HepG2 (cell line): ENCODE measurements around the gene PKNOX2. TPM values are rescaled to one million over a fixed set of nuclear protein-coding genes. Genes with fewer than 3 reads are reported as not detected.

Experiments
- ATAC-seq: fragments of 200-7000 bp; cut with Tn5 transposase; 3 replicates; pipeline ENCODE4 v1.9.1; 2020; ENCODE audit warnings: mild to moderate bottlenecking, moderate library complexity
- BruUV-seq: library from RNA; stranded (reverse); fragments of 400-500 nt; replicated peaks from 2 replicates; lab custom pipeline; 2021; lab: Mats Ljungman, UMichigan
- CTCF ChIA-PET: fragments of 300-600 bp; formaldehyde crosslinking; extraction: SDS; loops from one replicate; lab custom pipeline; 2021; ENCODE audit warnings: low total read pairs, inconsistent platforms, low intra/inter-chr PET ratio; lab: Yijun Ruan, JAX
- POLR2A ChIA-PET: fragments of 350-600 bp; sonication (Branson Sonifier 250); formaldehyde crosslinking; loops from one replicate; lab custom pipeline; 2020; ENCODE audit warnings: antibody characterized with exemption, inconsistent platforms; lab: Yijun Ruan, JAX
- DNase-seq: peaks from one replicate; pipeline ENCODE4 v3.0.0-alpha.2; 2015; ENCODE audit warnings: low spot score
- FAIRE-seq: peaks from 3 replicates; lab custom pipeline; 2011; peaks lifted over from hg19 to GRCh38; lab: Jason Lieb, UNC
- H2AFZ ChIP-seq: one replicate; pipeline ENCODE4 v1.6.1; 2011; ENCODE audit warnings: low read length, inconsistent platforms
- H3K27ac ChIP-seq: fragments of 300-600 bp; 3 replicates; pipeline ENCODE4 v1.8.0; 2011; ENCODE audit warnings: mixed run types, mild to moderate bottlenecking, mixed read lengths, low read length, inconsistent platforms; ENCODE audit not compliant: insufficient read depth; ENCODE audit errors: extremely low read length
- H3K27me3 ChIP-seq, 2 experiments: fragments of 200-600 bp in 1 of 2; 2 replicates in 1 of 2; 3 replicates in 1 of 2; pipeline versions ENCODE4 v1.6.0 to v1.8.0; 2011; ENCODE audit warnings: low read length in 2 of 2, mild to moderate bottlenecking in 2 of 2, moderate library complexity in 2 of 2, inconsistent platforms in 1 of 2; ENCODE audit not compliant: insufficient read depth in 2 of 2, control insufficient read depth in 1 of 2
- H3K36me3 ChIP-seq, 2 experiments: fragments of 200-600 bp in 1 of 2; replicated peaks in 1 of 2; 2 replicates in 1 of 2; 3 replicates in 1 of 2; pipeline versions ENCODE4 v1.5.1 to v1.8.0; 2011; ENCODE audit warnings: low read length in 2 of 2, inconsistent platforms in 1 of 2; ENCODE audit not compliant: insufficient read depth in 2 of 2, control insufficient read depth in 1 of 2
- H3K4me1 ChIP-seq: 2 replicates; pipeline ENCODE4 v1.5.1; 2012; ENCODE audit warnings: low read length, inconsistent platforms; ENCODE audit not compliant: insufficient read depth
- H3K4me2 ChIP-seq: 2 replicates; pipeline ENCODE4 v1.6.0; 2011; ENCODE audit warnings: low read depth, low read length, inconsistent platforms
- H3K4me3 ChIP-seq, 3 experiments: fragments of 200-600 bp in 1 of 3; sonication (generic), shearing (Covaris generic) in 1 of 3; replicated peaks in 1 of 3; 2 replicates each; pipeline ENCODE4 v1.5.1; 2011 to 2016; ENCODE audit warnings: low read length in 3 of 3, inconsistent platforms in 2 of 3, low read depth in 2 of 3, mild to moderate bottlenecking in 2 of 3, control low read depth in 1 of 3, mixed read lengths in 1 of 3; ENCODE audit not compliant: insufficient read depth in 1 of 3
- H3K79me2 ChIP-seq: one replicate; pipeline ENCODE4 v1.6.1; 2011; ENCODE audit warnings: low read length, inconsistent platforms; ENCODE audit not compliant: insufficient read depth
- H3K9ac ChIP-seq: 2 replicates; pipeline ENCODE4 v1.6.0; 2011; ENCODE audit warnings: mild to moderate bottlenecking, low read depth, low read length, inconsistent platforms; ENCODE audit not compliant: insufficient read depth
- H3K9me3 ChIP-seq: 2 replicates; pipeline ENCODE4 v1.5.1; 2012; ENCODE audit warnings: mild to moderate bottlenecking, low read length
- H4K20me1 ChIP-seq: 2 replicates; pipeline ENCODE4 v1.6.0; 2011; ENCODE audit warnings: inconsistent platforms, mild to moderate bottlenecking, low read length, moderate library complexity; ENCODE audit not compliant: insufficient read depth
- NCOR1 ChIP-seq: fragments of 200-600 bp; sonication (generic); IDR thresholded peaks from 2 replicates; pipeline ENCODE4 v1.7.0; 2017; ENCODE audit warnings: antibody characterized with exemption, low read length, borderline replicate concordance
- RAD51 ChIP-seq: fragments of 450-650 bp; IDR thresholded peaks from 2 replicates; pipeline ENCODE4 v1.6.1; 2016; ENCODE audit warnings: borderline replicate concordance
- SNRNP70 ChIP-seq: fragments of 200-400 bp; formaldehyde crosslinking; IDR thresholded peaks from 2 replicates; pipeline ENCODE4 v1.6.1; 2017; ENCODE audit warnings: mild to moderate bottlenecking, low read depth, low read length, moderate library complexity
- ZC3H13 ChIP-seq: sonication (generic); formaldehyde crosslinking; IDR thresholded peaks from 2 replicates; pipeline ENCODE4 v1.8.1; 2023; ENCODE audit warnings: mild to moderate bottlenecking, missing genetic modification reagents, moderate library complexity
- ZNF468 ChIP-seq: sonication (generic); formaldehyde crosslinking; IDR thresholded peaks from 2 replicates; pipeline ENCODE4 v1.8.0; 2022; ENCODE audit warnings: mild to moderate bottlenecking, moderate library complexity, missing genetic modification reagents
- ZNF510 ChIP-seq: sonication (generic); formaldehyde crosslinking; IDR thresholded peaks from 2 replicates; pipeline ENCODE4 v1.4.0; 2020; ENCODE audit warnings: low read depth, mild to moderate bottlenecking, missing genetic modification reagents
- WGBS: methylation state at CpG from one replicate; pipeline ENCODE4 v1.1.6; 2017; ENCODE audit warnings: low lambda C conversion rate; 5-methylcytosine and 5-hydroxymethylcytosine counted together
- in situ Hi-C: cut with HindIII; loops from 2 replicates; pipeline ENCODE4 v1.10.0; 2017; ENCODE audit warnings: low pct_unique_long_range_greater_than_20kb; ENCODE audit not compliant: extremely low pct_ligation_motif_present
- intact Hi-C: fragments of 100-400 bp; cut with micrococcal nuclease; formaldehyde crosslinking; loops from one replicate; pipeline ENCODE4 v1.10.0; 2022; ENCODE audit not compliant: unreplicated experiment
- polyA plus RNA-seq, 8 experiments: library from polyadenylated mRNA; depleted of rRNA in 3 of 8; stranded (reverse) in 7 of 8; unstranded in 1 of 8; fragments of >200 nt; fragmentation: Illumina TruSeq in 4 of 8; extraction: Trizol in 4 of 8; gene quantifications; 2 replicates each; pipeline versions ENCODE4 v1.2.1 to v1.2.3, GENCODE V29; 2011 to 2016; ENCODE audit warnings: low read depth in 4 of 8, missing spikeins in 1 of 8, mixed read lengths in 1 of 8; ENCODE audit not compliant: insufficient read depth in 1 of 8
- total RNA-seq, 5 experiments: library from RNA; depleted of rRNA; stranded (reverse); fragments of >200 nt; fragmentation: Illumina TruSeq; extraction: Trizol; gene quantifications; 2 replicates each; pipeline ENCODE4 v1.2.3, GENCODE V29; 2016; ENCODE audit warnings: low read depth in 1 of 5
- TF ChIP-seq, protein P1 (sequence below): sonication (generic); formaldehyde crosslinking; IDR thresholded peaks from 2 replicates; pipeline ENCODE4 v1.4.0; 2020; ENCODE audit warnings: mild to moderate bottlenecking, missing genetic modification reagents
- TF ChIP-seq, protein P2 (sequence below), 2 experiments: IDR thresholded peaks; 2 replicates each; pipeline ENCODE4 v1.6.1; 2011 to 2012; ENCODE audit warnings: low read length in 2 of 2, borderline replicate concordance in 1 of 2, low read depth in 1 of 2, mild to moderate bottlenecking in 1 of 2, moderate library complexity in 1 of 2
- TF ChIP-seq, protein P3 (sequence below): sonication (generic); formaldehyde crosslinking; IDR thresholded peaks from 2 replicates; pipeline ENCODE4 v1.8.0; 2022; ENCODE audit warnings: missing genetic modification reagents, mild to moderate bottlenecking, inconsistent platforms, borderline replicate concordance

The PKNOX2 gene
- total and polyA plus RNA-seq, 2 of the 13 experiments (the other 11 are each of a cell fraction or from before 2014, with no cell fraction given), result not detected

DNA sequence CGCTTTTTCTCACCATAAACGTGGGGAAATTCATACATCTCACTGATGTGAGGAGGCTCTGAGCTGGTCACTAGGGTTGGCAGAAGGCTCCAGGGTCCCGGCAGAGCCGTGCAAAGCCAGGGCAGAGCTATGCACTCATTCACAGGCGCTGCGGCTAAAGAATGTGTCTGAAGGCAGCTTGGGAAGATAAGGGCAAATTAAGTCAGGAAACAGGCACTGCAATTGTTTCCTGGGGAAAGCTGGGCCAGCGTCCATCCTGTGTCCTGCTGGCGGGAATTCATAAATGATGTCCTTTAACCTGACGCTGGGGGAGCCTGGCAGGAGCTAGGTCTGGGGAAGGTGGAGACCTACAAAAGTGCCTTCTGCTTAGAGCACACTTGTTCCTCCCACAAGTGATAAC is 27.6 kb downstream of the PKNOX2 start:
- intact Hi-C loops, result no loop called here

More for the DNA sequence above, 27.6 kb downstream of the PKNOX2 start:
- Histone ChIP-seq H3K4me2 (no peak overlapping the region), H3K4me3 (no peak overlapping the region), H3K9me3 (peaks cover under 1% of the 10 kb centered on the region; the same call in 1 of the 2 replicates), H3K4me1 (no peaks in the 10 kb centered on the region), H3K27ac (no peak overlapping the region), H3K36me3 (no peaks in the 10 kb centered on the region), H4K20me1 (no peaks in the 10 kb centered on the region), H3K27me3 (peaks cover 3 to 65% of the 10 kb centered on the region in 2 experiments; a peak in 4 of 5 replicates), H3K9ac (no peak overlapping the region), H3K79me2 (no peaks in the 10 kb centered on the region), H2AFZ (no peak overlapping the region)
- no peak for TF ChIP-seq ZNF468 (CRISPR knock-in tag)
- TF ChIP-seq, protein P1, sequence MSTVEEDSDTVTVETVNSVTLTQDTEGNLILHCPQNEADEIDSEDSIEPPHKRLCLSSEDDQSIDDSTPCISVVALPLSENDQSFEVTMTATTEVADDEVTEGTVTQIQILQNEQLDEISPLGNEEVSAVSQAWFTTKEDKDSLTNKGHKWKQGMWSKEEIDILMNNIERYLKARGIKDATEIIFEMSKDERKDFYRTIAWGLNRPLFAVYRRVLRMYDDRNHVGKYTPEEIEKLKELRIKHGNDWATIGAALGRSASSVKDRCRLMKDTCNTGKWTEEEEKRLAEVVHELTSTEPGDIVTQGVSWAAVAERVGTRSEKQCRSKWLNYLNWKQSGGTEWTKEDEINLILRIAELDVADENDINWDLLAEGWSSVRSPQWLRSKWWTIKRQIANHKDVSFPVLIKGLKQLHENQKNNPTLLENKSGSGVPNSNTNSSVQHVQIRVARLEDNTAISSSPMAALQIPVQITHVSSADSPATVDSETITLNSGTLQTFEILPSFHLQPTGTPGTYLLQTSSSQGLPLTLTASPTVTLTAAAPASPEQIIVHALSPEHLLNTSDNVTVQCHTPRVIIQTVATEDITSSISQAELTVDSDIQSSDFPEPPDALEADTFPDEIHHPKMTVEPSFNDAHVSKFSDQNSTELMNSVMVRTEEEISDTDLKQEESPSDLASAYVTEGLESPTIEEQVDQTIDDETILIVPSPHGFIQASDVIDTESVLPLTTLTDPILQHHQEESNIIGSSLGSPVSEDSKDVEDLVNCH (CRISPR knock-in tag), result no peak
- TF ChIP-seq, protein P2, sequence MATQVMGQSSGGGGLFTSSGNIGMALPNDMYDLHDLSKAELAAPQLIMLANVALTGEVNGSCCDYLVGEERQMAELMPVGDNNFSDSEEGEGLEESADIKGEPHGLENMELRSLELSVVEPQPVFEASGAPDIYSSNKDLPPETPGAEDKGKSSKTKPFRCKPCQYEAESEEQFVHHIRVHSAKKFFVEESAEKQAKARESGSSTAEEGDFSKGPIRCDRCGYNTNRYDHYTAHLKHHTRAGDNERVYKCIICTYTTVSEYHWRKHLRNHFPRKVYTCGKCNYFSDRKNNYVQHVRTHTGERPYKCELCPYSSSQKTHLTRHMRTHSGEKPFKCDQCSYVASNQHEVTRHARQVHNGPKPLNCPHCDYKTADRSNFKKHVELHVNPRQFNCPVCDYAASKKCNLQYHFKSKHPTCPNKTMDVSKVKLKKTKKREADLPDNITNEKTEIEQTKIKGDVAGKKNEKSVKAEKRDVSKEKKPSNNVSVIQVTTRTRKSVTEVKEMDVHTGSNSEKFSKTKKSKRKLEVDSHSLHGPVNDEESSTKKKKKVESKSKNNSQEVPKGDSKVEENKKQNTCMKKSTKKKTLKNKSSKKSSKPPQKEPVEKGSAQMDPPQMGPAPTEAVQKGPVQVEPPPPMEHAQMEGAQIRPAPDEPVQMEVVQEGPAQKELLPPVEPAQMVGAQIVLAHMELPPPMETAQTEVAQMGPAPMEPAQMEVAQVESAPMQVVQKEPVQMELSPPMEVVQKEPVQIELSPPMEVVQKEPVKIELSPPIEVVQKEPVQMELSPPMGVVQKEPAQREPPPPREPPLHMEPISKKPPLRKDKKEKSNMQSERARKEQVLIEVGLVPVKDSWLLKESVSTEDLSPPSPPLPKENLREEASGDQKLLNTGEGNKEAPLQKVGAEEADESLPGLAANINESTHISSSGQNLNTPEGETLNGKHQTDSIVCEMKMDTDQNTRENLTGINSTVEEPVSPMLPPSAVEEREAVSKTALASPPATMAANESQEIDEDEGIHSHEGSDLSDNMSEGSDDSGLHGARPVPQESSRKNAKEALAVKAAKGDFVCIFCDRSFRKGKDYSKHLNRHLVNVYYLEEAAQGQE (IDR thresholded peaks at IDR 0.05; ENCODE audit: borderline replicate concordance in 1 of 2, low read depth in 1 of 2, low read length in 2 of 2), result no peak
- TF ChIP-seq SNRNP70, result no peak
- TF ChIP-seq NCOR1, result no peak
- TF ChIP-seq ZC3H13 (CRISPR knock-in tag), result no peak
- no peak for TF ChIP-seq RAD51
- no peak for TF ChIP-seq ZNF510 (CRISPR knock-in tag)
- TF ChIP-seq, protein P3, sequence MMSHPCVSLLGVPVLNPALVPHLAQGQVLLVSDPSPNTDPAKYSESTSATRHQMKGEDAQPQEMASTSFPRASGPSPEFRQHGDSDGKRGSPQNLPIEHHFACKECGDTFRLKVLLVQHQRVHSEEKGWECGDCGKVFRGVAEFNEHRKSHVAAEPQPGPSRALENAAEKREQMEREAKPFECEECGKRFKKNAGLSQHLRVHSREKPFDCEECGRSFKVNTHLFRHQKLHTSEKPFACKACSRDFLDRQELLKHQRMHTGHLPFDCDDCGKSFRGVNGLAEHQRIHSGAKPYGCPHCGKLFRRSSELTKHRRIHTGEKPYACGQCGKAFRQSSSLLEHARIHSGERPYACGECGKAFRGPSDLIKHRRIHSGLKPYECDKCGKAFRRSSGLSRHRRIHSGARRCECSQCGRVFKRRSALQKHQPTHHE, result no peak
- BruUV-seq, result no TSS peak
- no peak for ATAC-seq
- CTCF ChIA-PET, result no interaction called here
- FAIRE-seq, result no peak
- no peak for DNase-seq
- POLR2A ChIA-PET, result no interaction called here
- 16% methylated on average over 9 of the region's 9 CpGs for WGBS
- in situ Hi-C loops, result no loop called here
